Activated CD4-positive, alpha-beta T cell treated with anti-CD3 and anti-CD28 coated beads for 4 hours (primary cell): ENCODE measurements around the gene MAPK8.
"Not testable (repeated sequence)": the region's sequence is repeated elsewhere in the genome, so short reads cannot be mapped to it uniquely, and the experiment has no call there.

ENCODE experiments used
- DNase-seq, 2 donors: peaks; one replicate each; pipeline ENCODE4 v3.0.0-alpha.2; 2020

The MAPK8 gene

GRCh38 chr10:48340734-48341133 lies 34.3 kb downstream of the MAPK8 start:
- no peak for DNase-seq

GRCh38 chr10:48343106-48343505 lies 36.6 kb downstream of the MAPK8 start:
- no peak for DNase-seq

- DNase-seq: no peak
Measured at GRCh38 chr10:48343921-48344598, 37.6 kb downstream of the MAPK8 start.

- DNase-seq: not testable (repeated sequence)
Measured at GRCh38 chr10:48346248-48346647, 39.8 kb downstream of the MAPK8 start.

GRCh38 chr10:48347539-48347938 lies 41.1 kb downstream of the MAPK8 start:
- DNase-seq: not testable (repeated sequence)

GRCh38 chr10:48347943-48348342 lies 41.5 kb downstream of the MAPK8 start:
- DNase-seq: not testable (repeated sequence)

GRCh38 chr10:48353246-48353645 lies 46.8 kb downstream of the MAPK8 start:
- no peak for DNase-seq

GRCh38 chr10:48357631-48358030 lies 51.2 kb downstream of the MAPK8 start:
- DNase-seq: no peak

GRCh38 chr10:48358162-48358561 lies 51.7 kb downstream of the MAPK8 start:
- DNase-seq: no peak

GRCh38 chr10:48358838-48359237 lies 52.4 kb downstream of the MAPK8 start:
- no peak for DNase-seq

GRCh38 chr10:48361176-48361575 lies 54.7 kb downstream of the MAPK8 start:
- DNase-seq: no peak

GRCh38 chr10:48363617-48364355 lies 57.3 kb downstream of the MAPK8 start:
- DNase-seq: peak; percentile 7 to 22

- DNase-seq: no peak
Measured at GRCh38 chr10:48364659-48365405, 58.4 kb downstream of the MAPK8 start.

- no peak for DNase-seq
Measured at GRCh38 chr10:48365668-48366067, 59.2 kb downstream of the MAPK8 start.

- DNase-seq: no peak
Measured at GRCh38 chr10:48366261-48366660, 59.8 kb downstream of the MAPK8 start.

GRCh38 chr10:48369501-48369900 lies 63.0 kb downstream of the MAPK8 start:
- DNase-seq: no peak

- no peak for DNase-seq
Measured at GRCh38 chr10:48377751-48378530, 71.5 kb downstream of the MAPK8 start.

GRCh38 chr10:48378675-48379074 lies 72.2 kb downstream of the MAPK8 start:
- no peak for DNase-seq

- DNase-seq: no peak
Measured at GRCh38 chr10:48381971-48382370, 75.5 kb downstream of the MAPK8 start.

- DNase-seq: no peak
Measured at GRCh38 chr10:48382982-48383381, 76.5 kb downstream of the MAPK8 start.

- no peak for DNase-seq
Measured at GRCh38 chr10:48383393-48383792, 76.9 kb downstream of the MAPK8 start.

GRCh38 chr10:48384699-48384982 lies 78.2 kb downstream of the MAPK8 start:
- DNase-seq: no peak

- DNase-seq: no peak
Measured at GRCh38 chr10:48389272-48389671, 82.8 kb downstream of the MAPK8 start.
